Fibroblast of mammary gland (primary cell): ENCODE results near the gene RNF208.

ENCODE experiments used
- DNase-seq: peaks from one replicate; pipeline ENCODE4 v3.0.0-alpha.2; 2010; ENCODE audit warnings: low read depth
- H3K4me3 ChIP-seq: 2 replicates; pipeline ENCODE4 v1.5.1; 2011; ENCODE audit warnings: low read depth, mild to moderate bottlenecking, low read length, moderate library complexity; ENCODE audit not compliant: control insufficient read depth
- CTCF ChIP-seq: conservative IDR thresholded peaks from 2 replicates; pipeline ENCODE4 v1.5.1; 2011; ENCODE audit warnings: low read depth, low read length, inconsistent platforms; ENCODE audit not compliant: control insufficient read depth, insufficient read depth

The RNF208 gene

GRCh38 chr9:137199411-137200121, 22.5 kb downstream of the RNF208 start:
- DNase-seq = no peak
- TF ChIP-seq CTCF = no peak
- H3K4me3 ChIP-seq = peak overlapping the region; percentile 42

DNA sequence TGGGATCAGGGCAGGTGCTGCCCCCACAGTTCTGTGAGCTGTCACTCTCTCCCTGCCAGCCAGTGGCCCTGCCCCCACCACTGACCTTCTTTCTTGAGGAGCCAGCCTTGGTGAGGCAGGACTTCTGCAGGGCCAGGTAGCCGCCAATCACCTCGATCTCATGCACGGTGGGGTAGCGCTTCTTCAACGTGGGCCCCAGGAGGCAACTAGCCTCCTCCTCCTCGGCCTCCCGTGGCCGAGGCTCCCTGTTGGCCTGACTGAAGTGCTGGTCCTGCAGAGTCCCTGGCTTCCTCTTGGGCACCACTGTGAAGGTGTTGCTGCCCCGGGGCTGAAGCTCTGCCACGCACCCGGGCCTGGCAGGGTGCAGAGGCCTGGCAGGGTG, 23.1 kb downstream of the RNF208 start:
- TF ChIP-seq CTCF = no peak
- DNase-seq = no peak
- peak overlapping the region; percentile 42 for H3K4me3 ChIP-seq

GRCh38 chr9:137198051-137198901, 23.8 kb downstream of the RNF208 start:
- DNase-seq = no peak
- no peak overlapping the region for H3K4me3 ChIP-seq
- TF ChIP-seq CTCF = no peak

- TF ChIP-seq CTCF = no peak
- no peak overlapping the region for H3K4me3 ChIP-seq
- DNase-seq = no peak
Observed at GRCh38 chr9:137195525-137196220, 26.4 kb downstream of the RNF208 start.

GRCh38 chr9:137194909-137195308, 27.1 kb downstream of the RNF208 start:
- no peak overlapping the region for H3K4me3 ChIP-seq
- TF ChIP-seq CTCF = no peak
- DNase-seq = no peak

DNA sequence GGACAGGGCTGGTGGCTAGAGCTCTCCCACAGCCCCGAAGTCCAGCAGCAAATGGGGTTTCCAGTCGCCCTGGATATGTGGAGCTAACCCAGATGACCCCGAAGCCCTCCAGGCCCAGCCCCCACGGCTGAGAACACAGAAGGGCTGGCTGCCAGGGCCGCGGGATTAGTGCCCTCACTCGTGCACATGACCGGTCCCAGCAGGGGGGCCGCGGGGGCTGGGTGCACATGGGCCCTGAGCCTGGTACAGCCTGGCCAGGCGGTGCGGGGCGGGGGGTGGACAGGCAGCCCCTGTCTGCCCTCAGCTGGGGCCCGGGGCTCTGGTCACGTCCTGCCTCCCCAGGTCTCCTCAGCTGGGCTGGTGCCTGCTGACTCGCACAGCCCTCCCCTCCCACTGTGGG, 27.7 kb downstream of the RNF208 start:
- TF ChIP-seq CTCF = no peak
- H3K4me3 ChIP-seq = no peak overlapping the region
- no peak for DNase-seq
